HCT116 (cell line): ENCODE measurements around the gene ZNF80. TPM values are rescaled to one million over a fixed set of nuclear protein-coding genes. Genes with fewer than 3 reads are reported as not detected.
"Not testable (repeated sequence)": the region's sequence is repeated elsewhere in the genome, so short reads cannot be mapped to it uniquely, and the experiment has no call there.

Source experiments
- ATAC-seq: fragments of 200-7000 bp; cut with Tn5 transposase; 2 replicates; pipeline ENCODE4 v1.9.1; 2020; ENCODE audit warnings: mild to moderate bottlenecking, moderate library complexity
- BruUV-seq: library from RNA; stranded (reverse); fragments of 400-500 nt; replicated peaks from 2 replicates; lab custom pipeline; 2021; lab: Mats Ljungman, UMichigan
- CTCF ChIA-PET: fragments of 300-600 bp; sonication (Branson Sonifier 250); formaldehyde crosslinking; loops from one replicate; lab custom pipeline; 2021; ENCODE audit warnings: antibody characterized with exemption; lab: Charles Lee
- POLR2A ChIA-PET: fragments of 300-600, 350-600 bp; sonication (Branson Sonifier 250); formaldehyde crosslinking; loops from one replicate; lab custom pipeline; 2021; ENCODE audit warnings: antibody characterized with exemption; lab: Charles Lee
- RAD21 ChIA-PET, 2 experiments: fragments of 300-600 bp; sonication (Branson Sonifier 250); formaldehyde crosslinking; loops; one replicate each; lab custom pipeline; 2023; ENCODE audit warnings: low total read pairs in 2 of 2; ENCODE audit not compliant: uncharacterized antibody in 2 of 2, unreplicated experiment in 2 of 2, low non-redundant PET in 1 of 2; lab: Charles Lee
- DNase-seq: peaks from one replicate; pipeline ENCODE4 v3.0.0-alpha.2; 2010; ENCODE audit warnings: low read depth, low spot score
- H2AFZ ChIP-seq: fragments of 200-600 bp; shearing (Covaris generic), sonication (generic); 2 replicates; pipeline ENCODE4 v1.6.1; 2017; ENCODE audit warnings: low read depth, mixed run types, mixed read lengths, antibody characterized with exemption, low read length; ENCODE audit not compliant: poor library complexity, severe bottlenecking
- H3K27ac ChIP-seq: 2 replicates; pipeline ENCODE4 v1.5.1; 2012; ENCODE audit warnings: low read depth, low read length
- H3K27me3 ChIP-seq: fragments of 200-600 bp; sonication (generic); 2 replicates; pipeline ENCODE4 v1.6.1; 2016; ENCODE audit warnings: mixed run types, low read length, mixed read lengths; ENCODE audit not compliant: insufficient read depth
- H3K36me3 ChIP-seq, 2 experiments: fragments of 200-500 bp in 1 of 2; fragments of 200-600 bp in 1 of 2; sonication (Bioruptor generic) in 1 of 2; sonication (generic) in 1 of 2; 2 replicates each; pipeline versions ENCODE4 v1.5.1 to v1.6.1; 2014 to 2016; ENCODE audit warnings: low read length in 2 of 2, inconsistent platforms in 1 of 2, mixed read lengths in 1 of 2, mixed run types in 1 of 2; ENCODE audit not compliant: insufficient read depth in 2 of 2, control insufficient read depth in 1 of 2
- H3K4me1 ChIP-seq, 2 experiments: fragments of 200-600 bp in 1 of 2; sonication (generic) in 1 of 2; 2 replicates each; pipeline versions ENCODE4 v1.5.1 to v1.6.1; 2012 to 2017; ENCODE audit warnings: low read length in 2 of 2, inconsistent platforms in 1 of 2, mild to moderate bottlenecking in 1 of 2, mixed read lengths in 1 of 2, mixed run types in 1 of 2, moderate library complexity in 1 of 2; ENCODE audit not compliant: insufficient read depth in 2 of 2, control insufficient read depth in 1 of 2
- H3K4me2 ChIP-seq: fragments of 200-600 bp; sonication (generic); 2 replicates; pipeline ENCODE4 v1.6.1; 2017; ENCODE audit warnings: mixed run types, low read length, mixed read lengths
- H3K4me3 ChIP-seq, 2 experiments: fragments of 200-600 bp in 1 of 2; sonication (generic) in 1 of 2; replicated peaks in 1 of 2; 2 replicates each; pipeline ENCODE4 v1.5.1; 2011 to 2016; ENCODE audit warnings: low read length in 2 of 2, control low read depth in 1 of 2, low read depth in 1 of 2, mild to moderate bottlenecking in 1 of 2, mixed read lengths in 1 of 2, mixed run types in 1 of 2
- H3K79me2 ChIP-seq: fragments of 200-600 bp; sonication (generic); 2 replicates; pipeline ENCODE4 v1.6.1; 2017; ENCODE audit warnings: mild to moderate bottlenecking, mixed run types, low read length, moderate library complexity, mixed read lengths; ENCODE audit not compliant: insufficient read depth
- H3K9ac ChIP-seq: fragments of 200-600 bp; sonication (generic); 2 replicates; pipeline ENCODE4 v1.6.1; 2016; ENCODE audit warnings: low read length, mixed read lengths
- H3K9me2 ChIP-seq: fragments of 200-600 bp; sonication (generic), shearing (Covaris generic); 2 replicates; pipeline ENCODE4 v1.6.1; 2017; ENCODE audit warnings: mixed run types, mild to moderate bottlenecking, moderate library complexity; ENCODE audit not compliant: insufficient read depth
- H3K9me3 ChIP-seq, 2 experiments: fragments of 200-500 bp in 1 of 2; fragments of 200-600 bp in 1 of 2; sonication (Bioruptor generic) in 1 of 2; sonication (generic) in 1 of 2; 2 replicates each; pipeline ENCODE4 v1.6.1; 2014 to 2017; ENCODE audit warnings: low read length in 2 of 2, mixed read lengths in 2 of 2, inconsistent platforms in 1 of 2, low read depth in 1 of 2, mild to moderate bottlenecking in 1 of 2, mixed run types in 1 of 2, moderate library complexity in 1 of 2; ENCODE audit not compliant: control insufficient read depth in 1 of 2, insufficient read depth in 1 of 2
- H4K20me1 ChIP-seq: fragments of 200-600 bp; sonication (generic), shearing (Covaris generic); 2 replicates; pipeline ENCODE4 v1.6.1; 2017; ENCODE audit warnings: mixed run types, mild to moderate bottlenecking, moderate library complexity; ENCODE audit not compliant: insufficient read depth
- ATF3 ChIP-seq: IDR thresholded peaks from 2 replicates; pipeline ENCODE4 v1.6.1; 2012
- CBX3 ChIP-seq: IDR thresholded peaks from 2 replicates; pipeline ENCODE4 v1.6.1; 2012; ENCODE audit warnings: low read depth
- CEBPB ChIP-seq: IDR thresholded peaks from 2 replicates; pipeline ENCODE4 v1.6.1; 2012; ENCODE audit warnings: low read depth
- CTCF ChIP-seq, 3 experiments: fragments of 200-600 bp in 1 of 3; sonication (generic) in 1 of 3; IDR thresholded peaks in 2 of 3; conservative IDR thresholded peaks in 1 of 3; 2 replicates each; pipeline ENCODE4 v1.5.1; 2012 to 2017; ENCODE audit warnings: low read depth in 2 of 3, low read length in 2 of 3, antibody characterized with exemption in 1 of 3, borderline replicate concordance in 1 of 3, control low read depth in 1 of 3, mild to moderate bottlenecking in 1 of 3, mixed read lengths in 1 of 3, mixed run types in 1 of 3, moderate library complexity in 1 of 3; ENCODE audit not compliant: insufficient read depth in 1 of 3
- ELF1 ChIP-seq: IDR thresholded peaks from 2 replicates; pipeline ENCODE4 v1.6.1; 2012; ENCODE audit warnings: low read depth, borderline replicate concordance
- EZH2 ChIP-seq: fragments of 200-600 bp; sonication (generic); IDR thresholded peaks from 2 replicates; pipeline ENCODE4 v1.6.1; 2017; ENCODE audit warnings: antibody characterized with exemption, mixed run types
- EZH2phosphoT487 ChIP-seq: fragments of 200-600 bp; IDR thresholded peaks from 2 replicates; pipeline ENCODE4 v1.6.1; 2018; ENCODE audit warnings: antibody characterized with exemption, borderline replicate concordance
- FOSL1 ChIP-seq: IDR thresholded peaks from 2 replicates; pipeline ENCODE4 v1.6.1; 2012; ENCODE audit warnings: low read depth
- JUND ChIP-seq: IDR thresholded peaks from 2 replicates; pipeline ENCODE4 v1.6.1; 2012
- MAX ChIP-seq: IDR thresholded peaks from 2 replicates; pipeline ENCODE4 v1.6.1; 2012
- POLR2AphosphoS5 ChIP-seq: IDR thresholded peaks from 2 replicates; pipeline ENCODE4 v1.6.1; 2011; ENCODE audit warnings: mild to moderate bottlenecking, low read depth, low read length, moderate library complexity
- RAD21 ChIP-seq: IDR thresholded peaks from 2 replicates; pipeline ENCODE4 v1.6.1; 2012; ENCODE audit warnings: low read depth, mild to moderate bottlenecking
- SIN3A ChIP-seq: IDR thresholded peaks from 2 replicates; pipeline ENCODE4 v1.6.1; 2012; ENCODE audit warnings: low read depth
- YY1 ChIP-seq: IDR thresholded peaks from 2 replicates; pipeline ENCODE4 v1.6.1; 2011; ENCODE audit warnings: low read length, low read depth, moderate library complexity, mild to moderate bottlenecking; ENCODE audit not compliant: insufficient replicate concordance; ENCODE audit errors: extremely low read depth
- ZFX ChIP-seq: fragments of 450-650 bp; IDR thresholded peaks from 2 replicates; pipeline ENCODE4 v1.6.1; 2017
- ZNF274 ChIP-seq: fragments of 200-500 bp; sonication (Bioruptor generic); IDR thresholded peaks from 2 replicates; pipeline ENCODE4 v1.6.1; 2014; ENCODE audit warnings: mild to moderate bottlenecking, low read depth, low read length, inconsistent platforms
- intact Hi-C: fragments of 100-400 bp; cut with micrococcal nuclease; formaldehyde crosslinking; loops from 2 replicates; pipeline ENCODE4 v1.10.0; 2022
- total RNA-seq: library from RNA; stranded (reverse); gene quantifications from one replicate; pipeline ENCODE4 v1.2.1, GENCODE V29; 2021; ENCODE audit not compliant: unreplicated experiment

The ZNF80 gene
- total RNA-seq, 1 experiment from 2014 or later: 0.12 TPM

GRCh38 chr3:114241262-114241661 is 3.9 kb upstream of the ZNF80 start:
- Histone ChIP-seq H3K4me2 (no peak overlapping the region), H3K9me3 (no peaks in the 10 kb centered on the region), H3K9me2 (no peaks in the 10 kb centered on the region), H3K27me3 (no peaks in the 10 kb centered on the region), H3K4me3 (no peak overlapping the region), H4K20me1 (no peaks in the 10 kb centered on the region), H3K4me1 (no peaks in the 10 kb centered on the region), H2AFZ (no peak overlapping the region), H3K36me3 (no peaks in the 10 kb centered on the region), H3K79me2 (no peaks in the 10 kb centered on the region), H3K9ac (no peak overlapping the region)
- ChIA-PET RAD21 (no interaction called here), CTCF (no interaction called here)
- intact Hi-C loops: no loop called here
- no peak for DNase-seq
- no TSS peak for BruUV-seq
- no peak for TF ChIP-seq CBX3
- no peak for TF ChIP-seq YY1
- no peak for TF ChIP-seq ELF1
- no peak for TF ChIP-seq MAX
- TF ChIP-seq CTCF (IDR thresholded peaks at IDR 0.05 in 2 of 3, conservative IDR thresholded peaks at IDR 0.05 in 1 of 3; ENCODE audit: borderline replicate concordance in 1 of 3, insufficient read depth in 1 of 3, low read depth in 2 of 3, low read length in 2 of 3): no peak
- TF ChIP-seq FOSL1: no peak
- TF ChIP-seq ATF3: no peak
- no peak for TF ChIP-seq EZH2phosphoT487
- TF ChIP-seq JUND: no peak
- no peak for TF ChIP-seq EZH2
- TF ChIP-seq CEBPB: no peak
- TF ChIP-seq RAD21: no peak
- TF ChIP-seq SIN3A: no peak
- no peak for TF ChIP-seq ZFX
- no peak for TF ChIP-seq ZNF274
- no peak for TF ChIP-seq POLR2AphosphoS5
- TF ChIP-seq, all 23 proteins: peak for 0
- no peak for ATAC-seq
- POLR2A ChIA-PET: no interaction called here
- H3K27ac ChIP-seq: no peak overlapping the region

- H3K4me2 ChIP-seq, H3K9ac ChIP-seq, H3K27me3 ChIP-seq, H3K27ac ChIP-seq, RAD21 ChIA-PET, H3K9me3 ChIP-seq, H3K36me3 ChIP-seq, H3K79me2 ChIP-seq, DNase-seq, H3K4me1 ChIP-seq, intact Hi-C loops, POLR2A ChIA-PET, H4K20me1 ChIP-seq, CTCF ChIA-PET, BruUV-seq, H2AFZ ChIP-seq, H3K4me3 ChIP-seq, ATAC-seq, H3K9me2 ChIP-seq: not testable (repeated sequence)
These were observed 888 bp upstream of the ZNF80 start for GRCh38 chr3:114238146-114238785.
